Mucosa of stomach (tissue), 1 donor: Measurements from ENCODE around the gene SRGAP2C.
"Not testable (repeated sequence)": the region's sequence is repeated elsewhere in the genome, so short reads cannot be mapped to it uniquely, and the experiment has no call there.

Experiments used
- H3K27me3 ChIP-seq: one replicate; pipeline ENCODE4 v1.7.0; 2013; ENCODE audit warnings: mild to moderate bottlenecking, low read length; ENCODE audit not compliant: control insufficient read depth, insufficient read depth
- H3K36me3 ChIP-seq: one replicate; pipeline ENCODE4 v1.7.0; 2013; ENCODE audit warnings: low read length; ENCODE audit not compliant: control insufficient read depth, insufficient read depth
- H3K4me1 ChIP-seq: one replicate; pipeline ENCODE4 v1.7.0; 2013; ENCODE audit warnings: mild to moderate bottlenecking, low read length; ENCODE audit not compliant: control insufficient read depth, insufficient read depth
- H3K4me3 ChIP-seq: one replicate; pipeline ENCODE4 v1.7.0; 2013; ENCODE audit warnings: low read length
- H3K9ac ChIP-seq: one replicate; pipeline ENCODE4 v1.7.0; 2013; ENCODE audit warnings: mild to moderate bottlenecking, low read length, moderate library complexity
- H3K9me3 ChIP-seq: one replicate; pipeline ENCODE4 v1.7.0; 2013; ENCODE audit warnings: mild to moderate bottlenecking, low read length, moderate library complexity; ENCODE audit not compliant: control insufficient read depth
- donor health status: Pancreatic carcinoma.

The SRGAP2C gene

GRCh38 chr1:121184290-121185127 is at the start of gene SRGAP2C, which contains the start of gene FAM72B:
TSS of gene SRGAP2C (plus strand) at chr1:121184975. CDS start at chr1:121187447, 2,472 bp downstream.
TSS of gene FAM72B (minus strand) at chr1:121184340. CDS start at chr1:121183489, 851 bp downstream.
- H3K9ac ChIP-seq, H3K36me3 ChIP-seq, H3K9me3 ChIP-seq, H3K4me3 ChIP-seq, H3K27me3 ChIP-seq, H3K4me1 ChIP-seq: not testable (repeated sequence)

- not testable (repeated sequence) for H3K9me3 ChIP-seq, H3K9ac ChIP-seq, H3K4me1 ChIP-seq, H3K27me3 ChIP-seq, H3K4me3 ChIP-seq, H3K36me3 ChIP-seq
These were observed 44.4 kb upstream of the SRGAP2C start for GRCh38 chr1:121140393-121140792.

GRCh38 chr1:121148489-121149190 is 36.1 kb upstream of the SRGAP2C start:
- H3K9me3 ChIP-seq, H3K27me3 ChIP-seq, H3K4me1 ChIP-seq, H3K36me3 ChIP-seq, H3K4me3 ChIP-seq, H3K9ac ChIP-seq: not testable (repeated sequence)

- not testable (repeated sequence) for H3K9ac ChIP-seq, H3K4me3 ChIP-seq, H3K4me1 ChIP-seq, H3K27me3 ChIP-seq, H3K36me3 ChIP-seq, H3K9me3 ChIP-seq
These were observed 33.5 kb upstream of the SRGAP2C start for GRCh38 chr1:121151294-121151693.

GRCh38 chr1:121152788-121153187 is 32.0 kb upstream of the SRGAP2C start:
- not testable (repeated sequence) for H3K4me1 ChIP-seq, H3K9me3 ChIP-seq, H3K4me3 ChIP-seq, H3K36me3 ChIP-seq, H3K27me3 ChIP-seq, H3K9ac ChIP-seq

GRCh38 chr1:121154811-121155210 is 30.0 kb upstream of the SRGAP2C start:
- not testable (repeated sequence) for H3K9ac ChIP-seq, H3K4me1 ChIP-seq, H3K9me3 ChIP-seq, H3K4me3 ChIP-seq, H3K27me3 ChIP-seq, H3K36me3 ChIP-seq

GRCh38 chr1:121155671-121156358 is 29.0 kb upstream of the SRGAP2C start:
- not testable (repeated sequence) for H3K4me1 ChIP-seq, H3K9me3 ChIP-seq, H3K27me3 ChIP-seq, H3K36me3 ChIP-seq, H3K4me3 ChIP-seq, H3K9ac ChIP-seq

GRCh38 chr1:121156958-121157603 is 27.7 kb upstream of the SRGAP2C start:
- not testable (repeated sequence) for H3K4me3 ChIP-seq, H3K27me3 ChIP-seq, H3K36me3 ChIP-seq, H3K9ac ChIP-seq, H3K9me3 ChIP-seq, H3K4me1 ChIP-seq

- H3K27me3 ChIP-seq, H3K9me3 ChIP-seq, H3K9ac ChIP-seq, H3K4me1 ChIP-seq, H3K4me3 ChIP-seq, H3K36me3 ChIP-seq: not testable (repeated sequence)
These were observed 27.2 kb upstream of the SRGAP2C start for GRCh38 chr1:121157609-121158008.

- not testable (repeated sequence) for H3K4me3 ChIP-seq, H3K4me1 ChIP-seq, H3K9me3 ChIP-seq, H3K36me3 ChIP-seq, H3K9ac ChIP-seq, H3K27me3 ChIP-seq
These were observed 24.7 kb upstream of the SRGAP2C start for GRCh38 chr1:121160118-121160517.

GRCh38 chr1:121161199-121161901 is 23.4 kb upstream of the SRGAP2C start:
- not testable (repeated sequence) for H3K4me1 ChIP-seq, H3K9me3 ChIP-seq, H3K4me3 ChIP-seq, H3K9ac ChIP-seq, H3K36me3 ChIP-seq, H3K27me3 ChIP-seq
